ENCODE results near the gene TMEM184A.
"Not testable (repeated sequence)": the region's sequence is repeated elsewhere in the genome, so short reads cannot be mapped to it uniquely, and the experiment has no call there.

Gene TMEM184A

GRCh38 chr7:1523208-1523607 is 32.8 kb downstream of the TMEM184A start:
- no peak for DNase-seq (ENCODE audit: low read depth)

- no peak for DNase-seq (ENCODE audit: low read depth)
Measured at GRCh38 chr7:1521456-1521855, 34.5 kb downstream of the TMEM184A start.

- no peak for DNase-seq (ENCODE audit: low read depth)
Measured at GRCh38 chr7:1520539-1521234, 35.3 kb downstream of the TMEM184A start.

DNA sequence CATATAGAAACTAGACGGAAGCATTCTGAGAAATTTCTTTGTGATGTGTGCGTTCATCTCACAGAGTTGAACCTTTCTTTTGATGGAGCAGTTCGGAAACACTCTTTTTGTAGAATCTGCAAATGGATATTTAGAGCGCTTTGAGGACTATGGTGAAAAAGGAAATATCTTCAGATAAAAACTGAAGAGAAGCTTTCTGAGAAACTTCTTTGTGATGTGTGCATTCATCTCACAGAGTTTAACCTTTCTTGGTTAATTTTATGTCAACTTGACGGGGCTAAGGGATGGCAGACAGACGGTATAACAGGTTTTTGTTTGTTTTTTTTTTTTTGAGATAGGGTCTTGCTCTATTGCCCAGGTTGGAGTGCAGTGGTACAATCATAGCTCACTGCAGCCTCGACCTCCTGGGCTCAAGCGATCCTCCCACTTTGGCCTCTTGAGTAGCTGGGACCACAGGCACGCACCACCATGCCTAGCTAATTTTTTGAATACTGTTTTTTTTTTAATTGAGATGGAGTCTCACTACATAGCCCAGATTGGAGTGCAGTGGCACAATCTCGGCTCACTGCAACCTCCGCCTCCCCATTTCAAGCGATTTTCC is 36.6 kb downstream of the TMEM184A start:
- not testable (repeated sequence) for DNase-seq (ENCODE audit: low read depth)

- no peak for DNase-seq (ENCODE audit: low read depth)
Measured at GRCh38 chr7:1516586-1517251, 39.3 kb downstream of the TMEM184A start.

- DNase-seq (ENCODE audit: low read depth): not testable (repeated sequence)
Measured at GRCh38 chr7:1515509-1515967, 40.5 kb downstream of the TMEM184A start.

DNA sequence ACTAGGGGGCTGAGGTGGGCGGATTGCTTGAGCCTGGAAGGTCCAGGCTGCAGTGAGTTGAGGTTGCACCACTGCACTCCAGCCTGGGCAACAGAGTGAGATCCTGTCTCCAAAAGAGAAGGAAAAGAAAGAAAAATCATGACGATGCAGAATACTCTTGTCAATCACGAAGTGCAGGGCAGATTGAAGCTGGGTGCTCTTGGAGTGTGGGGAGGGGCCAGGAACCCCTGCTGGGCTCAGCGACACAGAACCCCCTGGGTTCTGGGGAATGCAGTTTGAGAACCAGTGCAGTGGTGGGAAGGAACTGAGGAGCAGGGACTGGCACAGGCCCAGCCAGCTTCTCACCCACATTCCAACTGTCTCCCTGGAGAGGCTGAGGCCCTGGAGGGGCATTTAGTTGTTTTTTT is 41.0 kb downstream of the TMEM184A start:
- no peak for DNase-seq (ENCODE audit: low read depth)

DNA sequence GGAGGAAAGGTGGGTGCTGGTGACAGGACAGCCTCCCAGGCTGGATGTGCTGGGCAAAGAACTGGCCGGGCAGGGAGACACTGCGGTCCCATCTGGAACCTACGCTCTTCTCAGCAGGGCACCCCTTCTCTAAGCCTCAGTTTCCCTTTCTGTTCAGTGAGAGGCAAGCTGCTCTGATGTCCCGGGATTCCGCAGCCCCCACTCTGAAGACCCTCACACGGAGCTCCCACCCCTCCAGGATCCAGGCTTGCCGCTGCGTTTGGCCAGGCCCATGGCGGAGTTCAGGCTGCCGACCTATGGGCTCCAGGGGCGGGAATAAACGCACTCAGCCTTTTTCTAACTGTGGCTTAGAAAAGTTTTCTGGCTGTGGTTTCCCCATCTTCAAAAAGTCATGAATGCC is 41.6 kb downstream of the TMEM184A start:
- no peak for DNase-seq (ENCODE audit: low read depth)

DNA sequence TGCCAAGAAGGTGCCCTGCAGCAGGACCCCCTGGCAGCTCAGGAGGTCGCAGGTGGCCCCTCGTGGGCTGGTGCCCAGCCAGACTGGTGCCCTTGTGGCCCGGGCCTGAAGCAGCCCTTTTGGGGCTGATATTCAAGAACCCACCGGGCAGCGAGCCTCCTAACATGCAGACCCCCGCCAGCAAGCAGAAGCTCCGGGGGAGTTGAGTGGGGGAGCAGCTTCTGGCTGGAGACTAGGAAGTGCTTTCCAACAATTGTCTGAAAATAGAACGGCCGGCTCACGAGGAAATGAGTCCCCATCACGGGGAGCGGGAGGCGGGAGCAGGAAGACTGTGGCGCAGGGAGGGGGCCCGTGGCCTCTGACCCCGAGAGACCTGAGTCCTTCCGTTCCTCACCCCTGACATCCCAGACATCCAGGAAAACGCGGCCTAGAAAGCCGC is 42.3 kb downstream of the TMEM184A start:
- no peak for DNase-seq (ENCODE audit: low read depth)

- DNase-seq (ENCODE audit: low read depth): peak; percentile 41
Measured at GRCh38 chr7:1512781-1513656, 43.0 kb downstream of the TMEM184A start.

DNA sequence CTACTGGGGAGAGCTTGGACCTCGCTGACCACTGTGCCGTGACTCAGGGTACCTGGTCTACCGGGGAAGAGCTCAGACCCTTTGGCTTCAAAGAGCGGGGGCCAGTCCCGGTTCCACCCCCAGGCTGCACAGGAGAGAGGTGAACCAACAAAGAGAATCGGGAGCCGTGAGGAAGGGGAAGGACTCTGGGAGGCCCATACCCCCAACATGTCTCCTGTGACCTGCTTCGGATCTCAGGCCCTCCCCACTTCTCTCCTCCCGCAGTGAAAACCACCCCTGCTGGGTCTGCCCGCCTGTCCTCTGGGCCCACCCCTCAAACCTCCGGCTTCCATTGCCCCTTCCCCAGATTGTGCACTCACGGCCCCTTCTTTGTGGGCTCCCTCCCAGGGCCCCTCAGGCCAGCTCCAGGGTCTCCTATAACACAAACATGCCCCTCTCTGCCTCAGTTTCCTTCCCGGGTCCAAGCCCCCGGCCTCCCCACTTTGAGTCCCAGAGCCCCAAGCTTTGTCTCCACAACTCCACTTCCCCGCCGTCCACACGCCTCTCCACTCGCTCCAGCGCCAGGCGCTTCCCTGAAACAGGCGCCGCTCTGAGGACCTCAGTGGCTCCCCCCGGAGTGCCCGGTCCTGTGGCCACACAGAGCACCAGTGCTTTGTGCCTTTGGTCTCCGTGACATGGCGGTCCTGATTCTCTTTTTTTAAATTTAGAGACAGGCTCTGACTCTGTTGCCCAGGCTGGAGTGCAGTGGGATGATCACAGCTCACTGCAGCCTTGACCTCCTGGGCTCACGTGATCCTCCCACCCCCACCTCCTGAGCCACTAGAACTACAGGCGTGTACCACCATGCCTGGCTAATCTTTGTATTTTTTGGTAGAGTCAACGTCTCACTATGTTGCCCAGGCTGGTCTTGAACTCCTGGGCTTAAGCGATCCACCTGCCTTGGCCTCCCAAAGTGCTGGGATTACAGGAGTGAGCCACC is 44.3 kb downstream of the TMEM184A start:
- no peak for DNase-seq (ENCODE audit: low read depth)

GRCh38 chr7:1510780-1511154 is 45.2 kb downstream of the TMEM184A start:
- DNase-seq (ENCODE audit: low read depth): no peak

GRCh38 chr7:1509226-1509625 is 46.8 kb downstream of the TMEM184A start:
- no peak for DNase-seq (ENCODE audit: low read depth)

DNA sequence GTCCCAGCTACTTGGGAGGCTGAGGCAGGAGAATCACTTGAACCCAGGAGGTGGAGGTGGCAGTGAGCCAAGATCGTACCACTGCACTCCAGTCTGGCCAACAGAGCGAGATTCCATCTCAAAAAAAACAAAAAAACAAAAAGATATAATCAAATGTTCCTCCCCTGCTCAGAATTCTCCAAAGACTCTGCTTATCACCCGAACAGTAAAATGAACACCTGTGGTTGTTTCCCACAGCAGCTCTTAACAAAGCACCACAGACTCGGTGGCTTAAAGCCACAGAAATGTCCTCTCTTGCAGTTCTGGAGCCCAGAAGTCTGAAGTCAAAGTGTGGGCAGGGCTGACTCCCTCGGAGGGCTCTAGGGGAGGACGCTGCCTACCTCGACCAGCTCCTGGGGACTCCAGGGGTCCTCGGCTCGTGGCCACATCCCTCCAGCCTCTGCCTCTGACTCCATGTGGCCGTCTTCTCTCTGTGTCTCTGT is 47.7 kb downstream of the TMEM184A start:
- DNase-seq (ENCODE audit: low read depth): no peak

DNA sequence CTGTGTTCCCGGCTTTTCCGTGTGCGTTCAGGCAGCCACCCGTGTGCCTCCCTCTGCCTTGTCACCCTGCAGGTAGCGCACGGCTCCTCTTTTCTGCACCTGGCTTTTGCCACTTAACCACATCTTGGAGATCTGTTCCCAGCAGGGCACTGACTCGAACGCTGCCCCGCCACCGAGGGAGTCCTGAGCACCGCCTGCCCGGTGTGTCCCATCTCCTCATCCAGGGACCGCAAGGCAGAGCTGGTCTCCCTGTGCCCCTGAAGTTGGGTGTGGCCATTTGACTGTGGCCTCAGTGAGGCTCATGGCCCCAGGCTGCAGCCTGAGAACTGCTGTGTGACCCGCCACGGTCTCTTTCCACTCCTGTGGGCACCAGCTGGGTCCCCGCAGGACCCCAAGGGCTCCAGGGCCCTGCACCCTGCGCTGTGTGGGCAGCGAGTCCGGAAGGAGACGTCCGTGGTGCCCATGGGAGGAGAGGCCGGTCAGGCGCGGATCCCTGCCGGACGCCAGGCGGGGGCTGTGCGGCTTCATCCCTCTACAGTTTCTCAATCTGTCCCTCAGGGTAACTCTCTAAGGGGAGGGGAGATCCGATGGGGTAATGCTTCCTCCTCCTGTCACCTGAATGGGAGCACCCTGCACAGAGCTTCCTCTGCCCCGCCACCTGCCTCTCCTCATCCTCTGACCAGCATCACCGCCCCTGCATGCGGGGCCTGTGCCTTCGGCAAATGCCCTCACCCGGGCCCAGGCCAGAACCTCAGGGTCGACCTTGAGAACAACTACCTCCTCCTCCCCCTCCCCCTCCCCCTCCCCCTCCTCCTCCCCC is 50.1 kb downstream of the TMEM184A start:
- DNase-seq (ENCODE audit: low read depth): no peak

DNA sequence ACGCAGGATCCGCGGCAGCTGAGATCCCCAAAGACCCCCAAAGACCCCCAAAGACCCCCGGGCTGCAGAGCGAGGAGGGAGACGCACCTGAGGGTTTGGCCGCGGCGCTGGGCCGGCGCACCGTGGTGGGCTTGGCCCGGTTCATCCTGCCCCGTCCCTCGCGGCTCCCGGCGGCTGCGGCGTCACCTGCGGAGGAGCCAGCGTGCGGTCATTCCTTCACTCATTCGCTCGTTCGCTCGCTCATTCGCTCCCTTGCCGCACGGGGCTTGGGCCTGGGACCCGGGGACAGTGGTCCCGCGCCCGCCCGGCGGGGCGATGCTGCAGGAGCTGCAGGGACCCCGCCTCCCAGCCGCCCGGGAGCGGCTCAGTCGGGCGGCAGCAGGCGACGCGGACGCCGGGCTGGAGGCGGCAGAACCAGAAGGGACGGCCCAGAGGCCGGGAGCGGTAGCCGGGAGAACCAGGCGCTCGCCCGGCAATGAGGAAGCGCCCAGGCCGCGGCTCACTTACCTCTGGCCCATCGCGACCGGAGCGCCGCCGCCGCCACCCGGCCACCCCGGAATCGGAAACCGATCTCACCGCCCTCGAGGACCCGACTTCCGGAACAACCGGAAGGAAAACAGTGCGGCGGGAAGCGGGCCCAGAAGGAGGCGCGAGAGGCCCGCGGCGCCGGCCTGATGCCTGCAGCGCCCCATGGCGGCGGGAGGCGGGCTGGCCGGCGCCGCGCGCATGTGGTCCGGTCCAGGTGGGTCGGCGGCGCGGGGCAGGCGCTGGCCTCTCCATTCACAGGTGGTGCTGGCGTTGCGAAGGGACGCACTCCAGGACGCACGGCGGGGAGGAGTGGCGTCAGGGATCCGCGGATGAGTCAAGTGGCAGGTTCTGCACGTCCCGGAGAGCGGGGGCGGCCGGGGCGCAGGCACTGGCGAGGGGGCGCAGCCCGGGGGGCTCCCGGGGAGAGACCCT is 51.9 kb downstream of the TMEM184A start, which contains the start of gene INTS1:
TSS of gene INTS1 (minus strand) at position 574 of the 960 bp plus-strand sequence. CDS start at position 145, 429 bp downstream.
- DNase-seq (ENCODE audit: low read depth): peak; percentile 88

DNA sequence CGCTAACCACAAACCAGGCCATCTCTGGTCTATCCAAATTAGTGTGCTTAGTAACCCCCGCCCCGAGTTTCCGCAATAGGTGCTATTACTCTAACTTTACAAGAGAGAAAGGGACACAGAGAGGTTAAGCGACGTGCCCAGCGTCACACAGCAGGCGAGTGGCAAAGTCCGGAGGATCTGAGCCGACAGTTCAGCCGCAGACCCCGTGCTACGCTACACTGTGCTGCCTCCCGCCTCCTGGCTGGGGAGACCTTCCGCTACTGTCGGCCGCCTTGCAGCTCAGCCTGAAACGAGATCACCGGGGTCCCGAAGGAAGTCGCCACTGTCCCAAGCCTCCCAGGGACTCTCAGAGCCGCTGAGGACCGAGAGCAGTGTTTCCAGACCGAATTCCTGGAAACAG is 52.6 kb downstream of the TMEM184A start:
- no peak for DNase-seq (ENCODE audit: low read depth)

- no peak for DNase-seq (ENCODE audit: low read depth)
Measured at GRCh38 chr7:1502845-1503244, 53.2 kb downstream of the TMEM184A start.

All from activated T-cell treated with anti-CD3 and anti-CD28 coated beads for 24 hours (primary cell).